ENCODE measurements around the gene KRT37. TPM values are rescaled to one million over a fixed set of nuclear protein-coding genes. Genes with fewer than 3 reads are reported as not detected.
"Not testable (repeated sequence)": the region's sequence is repeated elsewhere in the genome, so short reads cannot be mapped to it uniquely, and the experiment has no call there.

Gene KRT37
- total RNA-seq, 2 donors from 2014 or later: not detected

GRCh38 chr17:41446806-41447205 is 22.4 kb upstream of the KRT37 start:
- Mint-ChIP-seq H3K9me3 (no peaks in the 10 kb centered on the region), H3K4me1 (no peaks in the 10 kb centered on the region), H3K27ac (no peak overlapping the region), H3K4me3 (no peak overlapping the region), H3K27me3 (peaks cover 12% of the 10 kb centered on the region), H3K36me3 (ENCODE audit: low read depth) (no peaks in the 10 kb centered on the region)
- ATAC-seq (replicated peaks): peak; percentile 21

DNA sequence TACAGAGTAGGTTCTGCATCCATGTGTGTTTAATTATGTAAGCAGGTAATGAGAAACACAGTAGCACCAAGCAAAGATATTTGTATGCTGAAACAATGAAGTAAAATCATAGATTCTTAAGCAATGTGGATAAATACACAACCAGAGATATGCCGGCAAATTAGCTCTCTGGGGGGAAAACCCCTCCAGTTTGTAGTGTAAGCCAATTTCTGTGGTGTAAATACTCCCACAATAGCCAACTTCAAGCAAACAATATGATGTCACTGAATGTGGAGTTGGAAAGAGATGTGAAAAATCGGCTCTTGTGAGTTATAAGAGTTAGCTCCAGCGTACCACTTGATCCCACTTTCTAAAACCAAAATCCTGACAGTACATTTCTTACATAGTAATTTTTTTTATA is 20.3 kb upstream of the KRT37 start:
- Mint-ChIP-seq H3K4me1 (no peaks in the 10 kb centered on the region), H3K4me3 (no peak overlapping the region), H3K27ac (peak overlapping the region; percentile 30), H3K27me3 (peaks cover 8% of the 10 kb centered on the region), H3K36me3 (ENCODE audit: low read depth) (no peaks in the 10 kb centered on the region), H3K9me3 (no peaks in the 10 kb centered on the region)
- ATAC-seq (replicated peaks): peak; percentile 7

DNA sequence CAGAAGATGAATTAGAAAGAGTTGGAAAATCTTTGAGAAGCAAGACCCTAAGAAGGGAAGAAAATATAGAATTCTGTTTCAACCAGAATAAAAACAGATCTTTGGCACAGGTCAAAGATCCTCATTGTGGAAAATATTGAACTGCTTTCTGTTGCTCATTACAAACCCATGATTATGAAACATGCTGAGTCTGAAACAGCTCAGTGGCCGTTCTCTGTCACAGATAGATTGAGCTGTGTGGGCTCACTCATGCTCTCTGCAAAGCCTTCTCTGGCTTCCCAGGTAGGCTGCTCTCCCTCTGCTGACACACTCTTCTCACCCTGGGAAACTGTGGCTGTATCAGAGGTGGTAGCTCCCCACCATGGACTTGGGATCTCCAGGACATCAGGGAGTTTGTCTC is 19.8 kb upstream of the KRT37 start:
- Mint-ChIP-seq H3K27me3 (peaks cover 8% of the 10 kb centered on the region), H3K27ac (peak overlapping the region; percentile 30), H3K9me3 (no peaks in the 10 kb centered on the region), H3K4me1 (no peaks in the 10 kb centered on the region), H3K36me3 (ENCODE audit: low read depth) (no peaks in the 10 kb centered on the region), H3K4me3 (no peak overlapping the region)
- peak; percentile 52 for ATAC-seq (replicated peaks)

DNA sequence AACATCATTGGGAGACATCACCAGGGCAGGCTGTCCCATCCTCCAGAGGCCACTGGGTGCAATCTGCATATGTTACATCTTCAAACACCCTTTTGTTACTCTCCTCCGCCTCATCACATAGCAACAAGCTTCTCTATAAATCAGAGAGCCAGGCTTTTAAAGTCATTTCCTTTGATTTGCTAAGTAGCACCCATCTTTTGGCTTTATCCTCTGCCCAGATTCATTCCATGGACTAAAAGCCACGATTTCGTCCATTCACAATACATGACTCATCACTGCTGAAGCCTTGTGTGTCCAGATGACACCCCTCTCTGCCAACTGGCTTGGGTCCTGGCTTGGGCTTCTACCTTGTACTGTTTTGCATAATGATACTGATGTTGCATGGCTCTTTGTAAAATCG is 18.4 kb upstream of the KRT37 start:
- Mint-ChIP-seq H3K27me3 (peaks cover 3% of the 10 kb centered on the region), H3K27ac (no peak overlapping the region), H3K4me1 (no peaks in the 10 kb centered on the region), H3K4me3 (no peak overlapping the region), H3K36me3 (ENCODE audit: low read depth) (no peaks in the 10 kb centered on the region), H3K9me3 (no peaks in the 10 kb centered on the region)
- no peak for ATAC-seq (replicated peaks)

DNA sequence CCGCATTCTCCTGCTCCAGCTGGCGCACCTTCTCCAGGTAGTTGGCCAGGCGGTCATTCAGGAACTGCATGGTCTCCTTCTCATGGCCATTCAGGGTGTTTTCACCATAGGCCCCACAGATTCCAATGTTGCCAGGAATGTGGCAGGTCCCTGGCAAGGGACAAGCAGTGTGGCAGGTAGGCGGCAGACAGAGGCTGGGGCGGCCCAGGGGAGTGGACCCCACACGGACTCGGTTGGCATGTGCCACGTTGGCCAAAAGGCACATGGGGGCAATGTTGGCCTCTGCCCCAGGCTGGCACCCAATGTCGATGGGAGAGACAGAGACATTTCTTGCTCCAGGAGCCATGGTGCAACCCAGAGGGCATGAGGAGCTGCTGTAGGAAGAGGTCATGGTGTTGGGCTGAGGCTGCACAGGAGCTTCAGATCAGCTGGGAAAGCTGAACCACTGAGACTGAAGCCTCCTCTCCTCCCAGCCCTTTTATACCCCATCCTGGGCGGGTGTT is 16.2 kb upstream of the KRT37 start, which contains the start of gene KRT38:
Gene KRT38, minus strand, starts transcription at position 453 of the 503 bp plus-strand sequence. Its CDS starts 62 bp downstream, at position 391.
- Mint-ChIP-seq H3K4me1 (no peaks in the 10 kb centered on the region), H3K27ac (no peak within 1 kb of the TSS), H3K36me3 (ENCODE audit: low read depth) (no peaks in the 10 kb centered on the region), H3K9me3 (no peaks in the 10 kb centered on the region), H3K27me3 (peaks cover 3% of the 10 kb centered on the region), H3K4me3 (no peak within 1 kb of the TSS)
- no peak for ATAC-seq (replicated peaks)

- ATAC-seq (replicated peaks): no peak
- Mint-ChIP-seq H3K27ac (no peak overlapping the region), H3K4me1 (no peaks in the 10 kb centered on the region), H3K27me3 (peaks cover 3% of the 10 kb centered on the region), H3K36me3 (ENCODE audit: low read depth) (no peaks in the 10 kb centered on the region), H3K9me3 (no peaks in the 10 kb centered on the region), H3K4me3 (no peak overlapping the region)
Observed at GRCh38 chr17:41439375-41439774, 15.0 kb upstream of the KRT37 start.

DNA sequence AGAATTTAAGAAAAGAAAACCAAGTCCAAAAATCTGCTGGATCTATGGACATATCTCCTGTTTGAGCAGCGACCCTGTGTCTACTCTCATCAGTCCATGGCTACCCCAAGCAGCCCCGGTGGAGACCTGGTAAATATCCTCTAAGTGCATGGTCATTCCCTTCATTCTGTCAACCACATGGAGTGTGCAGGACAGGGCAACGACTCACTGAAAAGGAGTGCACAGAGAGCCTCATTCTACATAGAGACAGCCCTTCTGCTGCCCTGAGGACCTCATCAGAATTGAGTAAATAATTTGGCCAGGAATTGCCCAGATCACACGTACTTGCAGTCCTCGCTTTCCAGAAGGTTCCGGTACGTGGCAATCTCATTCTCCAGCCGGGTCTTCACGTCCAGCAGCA is 13.4 kb upstream of the KRT37 start:
- no peak for ATAC-seq (replicated peaks)
- H3K27ac Mint-ChIP-seq: no peak overlapping the region

DNA sequence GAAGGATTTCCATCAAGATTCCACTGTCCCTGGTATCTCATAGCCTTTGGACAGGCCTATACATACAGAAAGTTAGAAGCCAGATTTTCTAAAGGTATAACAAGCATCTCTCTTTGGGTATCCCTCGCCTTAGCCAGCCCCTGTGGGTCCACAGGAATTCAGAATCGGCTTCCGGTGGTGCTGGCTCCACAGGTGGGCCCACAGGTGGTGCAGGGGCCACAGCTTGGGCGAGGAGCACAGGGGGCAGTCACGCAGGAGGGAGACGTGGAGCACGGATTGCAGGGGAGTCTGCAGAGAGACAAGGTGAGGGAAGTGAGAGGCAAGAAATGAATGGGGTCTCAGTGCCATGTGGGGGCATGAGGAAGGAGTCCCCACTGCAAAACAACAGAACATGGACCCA is 12.9 kb upstream of the KRT37 start:
- no peak for ATAC-seq (replicated peaks)

More for the DNA sequence above, 13.4 kb upstream of the KRT37 start:
- Mint-ChIP-seq H3K4me1 (no peaks in the 10 kb centered on the region), H3K27me3 (no peaks in the 10 kb centered on the region), H3K9me3 (no peaks in the 10 kb centered on the region), H3K4me3 (no peak overlapping the region), H3K36me3 (ENCODE audit: low read depth) (no peaks in the 10 kb centered on the region)

DNA sequence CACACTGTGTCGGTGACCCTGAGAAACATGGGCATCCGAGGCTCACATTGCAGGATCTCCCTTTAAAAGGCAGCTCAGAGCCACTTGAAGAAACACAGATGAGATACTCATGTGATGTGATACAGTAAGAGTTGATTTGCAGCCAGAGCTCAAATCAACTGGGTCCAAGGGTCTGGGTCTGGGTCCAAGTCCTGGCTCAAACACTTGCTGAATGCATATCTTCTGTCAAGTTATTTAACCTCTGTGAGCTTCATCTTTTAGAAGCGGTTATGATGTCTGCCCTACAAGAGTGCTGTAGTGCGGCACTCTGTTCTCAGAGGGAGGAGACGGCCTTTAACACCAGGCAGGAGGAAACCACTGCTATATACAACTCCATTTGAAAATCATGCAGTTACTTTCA is 10.0 kb upstream of the KRT37 start:
- H3K4me3 Mint-ChIP-seq: no peak overlapping the region
- no peaks in the 10 kb centered on the region for H3K9me3 Mint-ChIP-seq
- no peak for ATAC-seq (replicated peaks)
- no peak overlapping the region for H3K27ac Mint-ChIP-seq
- no peaks in the 10 kb centered on the region for H3K36me3 Mint-ChIP-seq (ENCODE audit: low read depth)
- H3K27me3 Mint-ChIP-seq: peaks cover 6% of the 10 kb centered on the region
- H3K4me1 Mint-ChIP-seq: no peaks in the 10 kb centered on the region

More for the DNA sequence above, 12.9 kb upstream of the KRT37 start:
- no peak overlapping the region for H3K27ac Mint-ChIP-seq
- no peaks in the 10 kb centered on the region for H3K4me1 Mint-ChIP-seq
- no peaks in the 10 kb centered on the region for H3K27me3 Mint-ChIP-seq
- no peaks in the 10 kb centered on the region for H3K9me3 Mint-ChIP-seq
- H3K4me3 Mint-ChIP-seq: no peak overlapping the region
- H3K36me3 Mint-ChIP-seq (ENCODE audit: low read depth): no peaks in the 10 kb centered on the region

GRCh38 chr17:41434005-41434404 is 9.6 kb upstream of the KRT37 start:
- H3K27ac Mint-ChIP-seq: no peak overlapping the region
- ATAC-seq (replicated peaks): no peak
- H3K4me3 Mint-ChIP-seq: no peak overlapping the region
- no peaks in the 10 kb centered on the region for H3K9me3 Mint-ChIP-seq
- no peaks in the 10 kb centered on the region for H3K36me3 Mint-ChIP-seq (ENCODE audit: low read depth)
- H3K27me3 Mint-ChIP-seq: peaks cover 6% of the 10 kb centered on the region
- peaks cover under 1% of the 10 kb centered on the region for H3K4me1 Mint-ChIP-seq

DNA sequence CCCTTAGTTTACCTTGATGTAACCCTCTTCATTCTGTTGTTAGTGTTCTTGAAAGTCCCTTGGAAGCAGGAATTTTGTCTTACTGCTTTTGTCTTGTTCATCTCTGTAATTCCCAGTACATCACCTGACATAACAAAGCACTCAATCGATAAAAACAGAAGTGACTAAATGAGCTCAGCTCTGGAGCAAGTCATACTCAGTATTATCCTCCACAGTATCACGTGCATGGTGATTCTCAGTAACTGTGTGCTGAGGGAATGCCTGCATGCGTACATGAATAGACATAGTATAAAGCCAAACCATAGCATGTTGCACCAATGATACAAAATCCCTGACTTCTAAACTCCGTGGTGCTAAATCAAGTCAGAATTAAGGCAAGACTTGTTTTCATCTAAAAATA is 9.2 kb upstream of the KRT37 start:
- Mint-ChIP-seq H3K27ac (no peak overlapping the region), H3K9me3 (no peaks in the 10 kb centered on the region), H3K4me3 (no peak overlapping the region), H3K36me3 (ENCODE audit: low read depth) (no peaks in the 10 kb centered on the region), H3K27me3 (peaks cover 6% of the 10 kb centered on the region), H3K4me1 (peaks cover 4% of the 10 kb centered on the region)
- ATAC-seq (replicated peaks): no peak

DNA sequence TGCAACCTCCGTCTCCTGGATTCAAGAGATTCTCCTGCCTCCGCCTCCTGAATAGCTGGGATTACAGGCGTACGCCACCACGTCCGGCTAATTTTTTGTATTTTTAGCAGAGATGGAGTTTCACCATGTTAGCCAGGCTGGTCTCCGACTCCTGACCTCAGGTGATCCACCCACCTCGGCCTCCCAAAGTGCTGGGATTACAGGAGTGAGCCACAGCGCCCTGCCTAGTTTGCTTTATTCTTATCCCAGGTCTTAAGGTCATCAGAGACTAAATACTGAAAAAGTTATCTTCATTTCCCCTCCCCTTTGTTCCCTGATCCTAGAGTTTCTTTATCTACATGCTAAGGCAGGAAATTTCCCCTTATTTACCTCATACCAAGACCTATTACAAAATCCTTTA is 6.0 kb upstream of the KRT37 start:
- H3K27me3 Mint-ChIP-seq; H3K9me3 Mint-ChIP-seq; H3K27ac Mint-ChIP-seq; H3K4me1 Mint-ChIP-seq; H3K36me3 Mint-ChIP-seq (ENCODE audit: low read depth); H3K4me3 Mint-ChIP-seq; ATAC-seq (replicated peaks): not testable (repeated sequence)

DNA sequence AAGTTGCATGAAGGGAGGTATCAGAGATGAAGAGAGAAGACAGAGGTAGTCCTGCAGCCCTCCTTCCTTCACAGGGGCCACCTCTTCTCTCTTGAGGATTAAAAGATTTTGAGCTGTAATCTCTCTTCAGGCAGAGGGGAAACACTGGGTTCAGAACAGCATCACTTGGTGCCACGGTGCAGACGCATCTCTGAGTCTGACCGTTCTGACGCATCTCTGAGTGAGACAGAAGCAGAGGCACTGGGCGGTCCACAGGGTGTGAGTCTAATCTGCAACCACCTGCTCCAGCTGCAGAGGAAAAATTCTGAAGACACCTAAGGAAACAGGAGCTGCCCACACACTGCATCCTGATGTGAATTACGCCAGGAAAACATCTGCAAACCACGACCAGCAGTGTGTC is 5.3 kb upstream of the KRT37 start:
- no peak for ATAC-seq (replicated peaks)
- Mint-ChIP-seq H3K9me3 (no peaks in the 10 kb centered on the region), H3K4me3 (no peak overlapping the region), H3K4me1 (peaks cover 4% of the 10 kb centered on the region), H3K36me3 (ENCODE audit: low read depth) (no peaks in the 10 kb centered on the region), H3K27ac (no peak overlapping the region), H3K27me3 (peaks cover 6% of the 10 kb centered on the region)

DNA sequence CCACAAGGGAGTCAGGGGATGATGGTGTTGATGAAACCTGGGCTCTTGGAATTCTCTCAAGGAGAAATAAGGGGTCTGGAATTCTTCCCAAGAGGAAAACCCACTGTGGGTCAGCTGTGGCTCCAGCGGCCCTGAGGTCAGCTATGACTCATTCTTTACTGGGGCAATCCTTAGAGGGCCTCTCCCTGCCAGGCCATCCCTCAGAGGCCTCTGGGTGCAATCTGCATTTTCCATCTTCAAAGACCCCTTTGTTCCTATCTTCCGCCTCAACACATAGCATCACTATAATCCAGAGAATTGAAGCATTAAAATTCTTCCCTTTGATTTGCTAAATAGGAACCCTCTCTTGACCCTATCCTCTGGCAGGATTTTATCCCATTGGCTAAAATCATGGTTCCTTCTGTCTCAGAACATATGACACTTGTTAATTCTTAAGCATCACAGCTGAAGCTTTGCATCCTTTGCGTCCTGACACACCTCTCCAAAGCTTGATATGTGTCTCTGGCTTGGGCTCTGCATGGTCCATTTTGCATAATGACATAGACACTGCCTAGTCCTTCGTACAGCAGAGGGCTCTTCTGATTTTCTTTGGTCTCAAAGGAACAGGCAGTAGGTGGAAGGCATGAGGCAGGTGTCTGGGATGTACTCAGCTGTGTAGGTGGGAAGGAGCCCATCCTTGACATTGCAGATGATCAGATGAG is 4.4 kb upstream of the KRT37 start:
- H3K4me1 Mint-ChIP-seq: peaks cover 4% of the 10 kb centered on the region
- ATAC-seq (replicated peaks): no peak
- no peaks in the 10 kb centered on the region for H3K36me3 Mint-ChIP-seq (ENCODE audit: low read depth)
- peaks cover 6% of the 10 kb centered on the region for H3K27me3 Mint-ChIP-seq
- no peak overlapping the region for H3K4me3 Mint-ChIP-seq
- H3K9me3 Mint-ChIP-seq: no peaks in the 10 kb centered on the region
- no peak overlapping the region for H3K27ac Mint-ChIP-seq

- not testable (repeated sequence) for H3K9me3 Mint-ChIP-seq; H3K4me3 Mint-ChIP-seq; ATAC-seq (replicated peaks)
Observed at GRCh38 chr17:41422586-41422985, 1.8 kb downstream of the KRT37 start.

More at GRCh38 chr17:41422586-41422985, 1.8 kb downstream of the KRT37 start:
- H3K27me3 Mint-ChIP-seq; H3K4me1 Mint-ChIP-seq; H3K27ac Mint-ChIP-seq; H3K36me3 Mint-ChIP-seq (ENCODE audit: low read depth): not testable (repeated sequence)
